Measurements from ENCODE around the gene RGS2.
A peak's percentile ranks its signal among the peaks of the same experiment; 100 is the strongest.

RGS2 gene

GRCh38 chr1:192808518-192809306 lies at the start of gene RGS2:
RGS2 (plus strand) TSS chr1:192809039; CDS start chr1:192809072, 33 bp downstream.
- peak; percentile 85 for DNase-seq

- no peak for DNase-seq
Measured at GRCh38 chr1:192759104-192759503, 49.7 kb upstream of the RGS2 start.

- DNase-seq, result no peak
Measured at GRCh38 chr1:192762265-192762664, 46.6 kb upstream of the RGS2 start.

- DNase-seq, result no peak
Measured at GRCh38 chr1:192763243-192763642, 45.6 kb upstream of the RGS2 start.

GRCh38 chr1:192763756-192764155 lies 45.1 kb upstream of the RGS2 start:
- DNase-seq, result no peak

- DNase-seq, result no peak
Measured at GRCh38 chr1:192764675-192765074, 44.2 kb upstream of the RGS2 start.

- no peak for DNase-seq
Measured at GRCh38 chr1:192766009-192766625, 42.7 kb upstream of the RGS2 start.

- no peak for DNase-seq
Measured at GRCh38 chr1:192766876-192767275, 42.0 kb upstream of the RGS2 start.

GRCh38 chr1:192767798-192768197 lies 41.0 kb upstream of the RGS2 start:
- DNase-seq, result no peak

GRCh38 chr1:192768463-192768862 lies 40.4 kb upstream of the RGS2 start:
- no peak for DNase-seq

- no peak for DNase-seq
Measured at GRCh38 chr1:192771341-192771740, 37.5 kb upstream of the RGS2 start.

- DNase-seq, result no peak
Measured at GRCh38 chr1:192775631-192776030, 33.2 kb upstream of the RGS2 start.

- DNase-seq, result no peak
Measured at GRCh38 chr1:192776206-192776605, 32.6 kb upstream of the RGS2 start.

- no peak for DNase-seq
Measured at GRCh38 chr1:192776998-192777397, 31.8 kb upstream of the RGS2 start.

- no peak for DNase-seq
Measured at GRCh38 chr1:192783791-192784190, 25.0 kb upstream of the RGS2 start.

GRCh38 chr1:192784397-192784796 lies 24.4 kb upstream of the RGS2 start:
- no peak for DNase-seq

- no peak for DNase-seq
Measured at GRCh38 chr1:192786576-192786975, 22.3 kb upstream of the RGS2 start.

GRCh38 chr1:192787914-192788585 lies 20.8 kb upstream of the RGS2 start:
- DNase-seq, result no peak

- no peak for DNase-seq
Measured at GRCh38 chr1:192789871-192790270, 19.0 kb upstream of the RGS2 start.

GRCh38 chr1:192792628-192793027 lies 16.2 kb upstream of the RGS2 start:
- DNase-seq, result no peak

- DNase-seq, result no peak
Measured at GRCh38 chr1:192793983-192794767, 14.7 kb upstream of the RGS2 start.

- no peak for DNase-seq
Measured at GRCh38 chr1:192794768-192795035, 14.1 kb upstream of the RGS2 start.

GRCh38 chr1:192795916-192796618 lies 12.8 kb upstream of the RGS2 start:
- no peak for DNase-seq
